ENCODE results near the gene GRIK2.

DNA sequence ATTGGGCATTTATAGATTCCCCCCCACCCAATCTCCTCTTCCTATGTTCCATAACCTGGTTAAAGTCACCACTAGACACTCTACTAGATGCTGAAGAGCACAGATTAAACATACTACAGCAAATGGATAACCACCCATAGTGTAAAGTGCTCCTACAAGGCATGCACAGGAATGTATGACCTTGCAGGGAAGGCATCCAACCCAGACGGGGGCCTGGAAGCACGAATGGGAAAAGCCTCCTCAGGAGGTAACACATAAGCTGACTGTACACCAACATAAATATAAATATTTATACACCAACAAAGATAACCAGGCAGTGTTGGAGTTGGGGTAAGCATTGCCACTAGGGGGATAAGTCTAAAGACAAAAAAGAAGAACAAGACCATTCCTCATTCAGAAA lies 691.7 kb downstream of the GRIK2 start:
- TF ChIP-seq, protein P1, sequence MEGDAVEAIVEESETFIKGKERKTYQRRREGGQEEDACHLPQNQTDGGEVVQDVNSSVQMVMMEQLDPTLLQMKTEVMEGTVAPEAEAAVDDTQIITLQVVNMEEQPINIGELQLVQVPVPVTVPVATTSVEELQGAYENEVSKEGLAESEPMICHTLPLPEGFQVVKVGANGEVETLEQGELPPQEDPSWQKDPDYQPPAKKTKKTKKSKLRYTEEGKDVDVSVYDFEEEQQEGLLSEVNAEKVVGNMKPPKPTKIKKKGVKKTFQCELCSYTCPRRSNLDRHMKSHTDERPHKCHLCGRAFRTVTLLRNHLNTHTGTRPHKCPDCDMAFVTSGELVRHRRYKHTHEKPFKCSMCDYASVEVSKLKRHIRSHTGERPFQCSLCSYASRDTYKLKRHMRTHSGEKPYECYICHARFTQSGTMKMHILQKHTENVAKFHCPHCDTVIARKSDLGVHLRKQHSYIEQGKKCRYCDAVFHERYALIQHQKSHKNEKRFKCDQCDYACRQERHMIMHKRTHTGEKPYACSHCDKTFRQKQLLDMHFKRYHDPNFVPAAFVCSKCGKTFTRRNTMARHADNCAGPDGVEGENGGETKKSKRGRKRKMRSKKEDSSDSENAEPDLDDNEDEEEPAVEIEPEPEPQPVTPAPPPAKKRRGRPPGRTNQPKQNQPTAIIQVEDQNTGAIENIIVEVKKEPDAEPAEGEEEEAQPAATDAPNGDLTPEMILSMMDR (IDR thresholded peaks at IDR 0.05) = no peak
- TF ChIP-seq POLR2A (IDR thresholded peaks at IDR 0.05) = no peak

Measured in suprapubic skin (tissue), 3 donors.